ENCODE data around the gene EID2. TPM values are rescaled to one million over a fixed set of nuclear protein-coding genes. Genes with fewer than 3 reads are reported as not detected.

Gene EID2
- total and polyA plus RNA-seq, 8 donors, result 3.3 to 10.8 (median 5.7) TPM

DNA sequence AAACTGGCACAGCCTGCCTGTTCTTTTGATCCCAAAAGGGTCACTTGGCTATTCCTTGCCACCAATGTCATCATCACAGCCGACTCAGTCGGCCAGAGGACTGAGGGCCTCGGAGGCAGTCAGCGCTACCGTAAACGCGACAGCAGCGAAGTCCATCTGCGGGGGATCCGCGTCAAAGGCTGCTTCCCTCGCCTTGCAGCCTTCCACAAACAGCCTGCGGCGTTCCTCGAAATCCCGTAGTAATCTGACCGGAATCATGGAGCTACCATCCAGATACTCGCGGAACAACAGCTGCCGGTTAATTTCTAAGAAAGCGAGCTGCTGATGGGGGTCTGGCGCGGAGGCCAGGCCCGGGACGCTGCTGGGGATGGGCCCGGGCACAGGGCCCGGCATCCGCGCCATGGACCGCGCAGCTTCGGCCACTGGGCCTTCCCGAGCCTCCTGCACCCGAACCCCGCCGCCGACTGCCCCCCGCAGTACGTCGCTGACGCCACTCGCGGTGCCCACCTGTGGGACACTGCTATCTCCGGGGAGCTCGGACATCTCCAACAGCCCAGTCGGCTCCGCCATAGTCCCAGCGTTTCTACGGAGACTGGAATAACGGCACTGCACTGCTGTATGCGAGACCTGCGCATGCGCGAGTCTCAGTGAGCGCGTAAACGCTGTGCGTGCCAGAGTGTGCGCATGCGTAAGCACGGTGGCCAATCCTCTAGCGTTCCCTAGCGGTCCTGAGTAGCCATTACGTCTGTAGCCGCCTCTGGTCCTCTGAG is 7.5 kb downstream of the EID2 start, which contains the start of gene EID2B:
TSS of gene EID2B (minus strand) at position 620 of the 770 bp plus-strand sequence. CDS start at position 570, 50 bp downstream.
- H3K36me3 ChIP-seq, result no peaks in the 10 kb centered on the region
- WGBS, 2 donors, result 0% methylated on average over 65 of the region's 65 CpGs
- H3K27ac ChIP-seq, result peak within 1 kb of the TSS in 2 of 4 donors; percentile 42 to 57
- peak within 1 kb of the TSS; percentile 75 to 92 (median 88) for H3K4me3 ChIP-seq
- TF ChIP-seq, protein P1, sequence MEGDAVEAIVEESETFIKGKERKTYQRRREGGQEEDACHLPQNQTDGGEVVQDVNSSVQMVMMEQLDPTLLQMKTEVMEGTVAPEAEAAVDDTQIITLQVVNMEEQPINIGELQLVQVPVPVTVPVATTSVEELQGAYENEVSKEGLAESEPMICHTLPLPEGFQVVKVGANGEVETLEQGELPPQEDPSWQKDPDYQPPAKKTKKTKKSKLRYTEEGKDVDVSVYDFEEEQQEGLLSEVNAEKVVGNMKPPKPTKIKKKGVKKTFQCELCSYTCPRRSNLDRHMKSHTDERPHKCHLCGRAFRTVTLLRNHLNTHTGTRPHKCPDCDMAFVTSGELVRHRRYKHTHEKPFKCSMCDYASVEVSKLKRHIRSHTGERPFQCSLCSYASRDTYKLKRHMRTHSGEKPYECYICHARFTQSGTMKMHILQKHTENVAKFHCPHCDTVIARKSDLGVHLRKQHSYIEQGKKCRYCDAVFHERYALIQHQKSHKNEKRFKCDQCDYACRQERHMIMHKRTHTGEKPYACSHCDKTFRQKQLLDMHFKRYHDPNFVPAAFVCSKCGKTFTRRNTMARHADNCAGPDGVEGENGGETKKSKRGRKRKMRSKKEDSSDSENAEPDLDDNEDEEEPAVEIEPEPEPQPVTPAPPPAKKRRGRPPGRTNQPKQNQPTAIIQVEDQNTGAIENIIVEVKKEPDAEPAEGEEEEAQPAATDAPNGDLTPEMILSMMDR (IDR thresholded peaks at IDR 0.05), result peak; percentile 95 to 97 (median 96)
- H3K4me1 ChIP-seq, result peaks cover 0 to 8% (median 4%) of the 10 kb centered on the region in 3 donors
- ATAC-seq (peak; percentile 98 to 99 (median 98)), DNase-seq (peak; percentile 89 to 99 (median 96)), FAIRE-seq (no peak)
- intact Hi-C loops (cut with DNase I), result loop anchor here in 2 of 3 donors (10.0 kb wide), 3 partner anchors 88 to 428 kb away; partner anchors contain the start of genes MED29 (in 1 of the 2), PAF1 (in 1 of the 2) and SUPT5H (in 1 of the 2)
- H3K9me3 ChIP-seq, result no peaks in the 10 kb centered on the region
- H3K27me3 ChIP-seq, result no peaks in the 10 kb centered on the region

DNA sequence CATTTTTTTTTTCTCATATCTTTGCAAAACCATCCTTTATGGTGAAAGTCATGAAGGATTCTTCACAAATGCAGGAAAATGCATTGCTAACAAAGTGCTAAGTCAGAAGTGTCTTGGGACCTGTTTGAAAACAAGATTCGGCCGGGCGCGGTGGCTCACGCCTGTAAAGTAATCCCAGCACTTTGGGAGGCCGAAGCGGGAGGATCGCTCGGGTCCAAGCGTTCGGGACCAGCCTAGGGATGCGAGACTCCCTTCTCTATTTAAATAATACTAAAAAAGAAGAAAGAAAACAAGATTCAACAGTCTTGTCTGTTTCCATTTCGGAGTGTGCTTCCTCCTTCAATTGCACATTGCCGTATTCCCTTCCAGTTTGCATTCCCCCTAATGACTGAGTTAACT is 8.1 kb downstream of the EID2 start:
- no peaks in the 10 kb centered on the region for H3K27me3 ChIP-seq

DNA sequence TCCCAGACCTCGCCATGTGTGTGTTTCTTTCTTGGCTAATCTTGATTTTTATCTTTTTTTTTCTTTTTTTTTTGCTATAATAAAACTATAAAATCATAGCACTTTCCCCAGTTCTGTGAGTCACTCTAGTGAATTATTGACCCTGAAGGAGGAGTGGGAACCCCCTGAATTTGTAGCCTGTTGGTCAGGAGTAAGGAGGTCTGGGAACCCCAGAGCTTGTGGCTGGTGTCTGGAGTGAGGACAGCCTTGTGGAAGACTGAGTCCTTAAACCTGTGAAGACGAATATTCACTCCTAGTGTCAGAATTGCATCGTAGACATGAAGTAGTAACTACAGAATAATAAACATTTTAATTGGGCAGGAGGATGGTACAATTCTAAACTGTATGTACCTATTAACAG is 14.8 kb downstream of the EID2 start:
- intact Hi-C loops (cut with DNase I), result no loop called here
- ATAC-seq, result no peak
- Histone ChIP-seq H3K4me3 (no peak overlapping the region), H3K27ac (no peak overlapping the region), H3K27me3 (no peaks in the 10 kb centered on the region), H3K36me3 (no peaks in the 10 kb centered on the region), H3K9me3 (no peaks in the 10 kb centered on the region), H3K4me1 (no peaks in the 10 kb centered on the region)
- FAIRE-seq, result no peak
- TF ChIP-seq, protein P1 (IDR thresholded peaks at IDR 0.05), result no peak
- WGBS, 2 donors, result 89 to 93% methylated on average over 3 of the region's 3 CpGs
- no peak for DNase-seq

More for the DNA sequence above, 8.1 kb downstream of the EID2 start:
- intact Hi-C loops (cut with DNase I), result loop anchor here in 2 of 3 donors (10.0 kb wide), 3 partner anchors 87 to 427 kb away; partner anchors contain the start of genes MED29 (in 1 of the 2), PAF1 (in 1 of the 2) and SUPT5H (in 1 of the 2)
- WGBS, 2 donors, result 23 to 26% methylated on average over 14 of the region's 14 CpGs
- H3K4me3 ChIP-seq, result peak overlapping the region; percentile 75 to 92 (median 88)
- TF ChIP-seq, protein P1 (IDR thresholded peaks at IDR 0.05), result no peak
- FAIRE-seq (no peak), DNase-seq (no peak), ATAC-seq (no peak)
- H3K4me1 ChIP-seq, result peaks cover 0 to 8% (median 4%) of the 10 kb centered on the region in 3 donors
- H3K27ac ChIP-seq, result no peak overlapping the region
- H3K36me3 ChIP-seq, result no peaks in the 10 kb centered on the region
- H3K9me3 ChIP-seq, result no peaks in the 10 kb centered on the region

DNA sequence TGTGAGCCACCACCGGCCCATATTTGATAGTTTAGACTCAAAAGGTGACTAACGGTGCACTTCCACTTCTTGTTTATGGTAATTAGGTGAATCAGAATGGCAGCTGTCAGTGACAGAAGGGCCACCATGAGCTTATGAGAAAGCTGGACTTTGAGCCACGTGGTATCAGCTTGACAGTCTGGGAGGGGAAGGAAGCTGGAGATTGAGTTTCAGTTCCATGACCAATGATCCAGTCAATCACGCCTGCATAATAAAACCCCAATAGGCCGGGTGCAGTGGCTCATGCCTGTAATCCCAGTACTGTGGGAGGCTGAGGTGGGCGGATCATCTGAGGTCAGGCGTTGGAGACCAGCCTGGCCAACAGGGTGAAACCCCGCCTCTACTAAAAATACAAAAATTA is 15.5 kb downstream of the EID2 start:
- TF ChIP-seq, protein P1 (IDR thresholded peaks at IDR 0.05), result no peak
- WGBS, 2 donors, result 86 to 92% methylated on average over 8 of the region's 8 CpGs
- Histone ChIP-seq H3K27me3 (no peaks in the 10 kb centered on the region), H3K4me1 (no peaks in the 10 kb centered on the region), H3K27ac (no peak overlapping the region), H3K9me3 (no peaks in the 10 kb centered on the region), H3K4me3 (no peak overlapping the region), H3K36me3 (no peaks in the 10 kb centered on the region)
- FAIRE-seq (no peak), ATAC-seq (no peak), DNase-seq (no peak)
- intact Hi-C loops (cut with DNase I), result no loop called here

Data from pancreas (tissue), 10 donors.